ENCODE data around the gene AIFM3. TPM values are rescaled to one million over a fixed set of nuclear protein-coding genes. Genes with fewer than 3 reads are reported as not detected.
"Not testable (repeated sequence)": the region's sequence is repeated elsewhere in the genome, so short reads cannot be mapped to it uniquely, and the experiment has no call there.

AIFM3 gene
- total RNA-seq, 1 donor from 2014 or later: 0.47 TPM

DNA sequence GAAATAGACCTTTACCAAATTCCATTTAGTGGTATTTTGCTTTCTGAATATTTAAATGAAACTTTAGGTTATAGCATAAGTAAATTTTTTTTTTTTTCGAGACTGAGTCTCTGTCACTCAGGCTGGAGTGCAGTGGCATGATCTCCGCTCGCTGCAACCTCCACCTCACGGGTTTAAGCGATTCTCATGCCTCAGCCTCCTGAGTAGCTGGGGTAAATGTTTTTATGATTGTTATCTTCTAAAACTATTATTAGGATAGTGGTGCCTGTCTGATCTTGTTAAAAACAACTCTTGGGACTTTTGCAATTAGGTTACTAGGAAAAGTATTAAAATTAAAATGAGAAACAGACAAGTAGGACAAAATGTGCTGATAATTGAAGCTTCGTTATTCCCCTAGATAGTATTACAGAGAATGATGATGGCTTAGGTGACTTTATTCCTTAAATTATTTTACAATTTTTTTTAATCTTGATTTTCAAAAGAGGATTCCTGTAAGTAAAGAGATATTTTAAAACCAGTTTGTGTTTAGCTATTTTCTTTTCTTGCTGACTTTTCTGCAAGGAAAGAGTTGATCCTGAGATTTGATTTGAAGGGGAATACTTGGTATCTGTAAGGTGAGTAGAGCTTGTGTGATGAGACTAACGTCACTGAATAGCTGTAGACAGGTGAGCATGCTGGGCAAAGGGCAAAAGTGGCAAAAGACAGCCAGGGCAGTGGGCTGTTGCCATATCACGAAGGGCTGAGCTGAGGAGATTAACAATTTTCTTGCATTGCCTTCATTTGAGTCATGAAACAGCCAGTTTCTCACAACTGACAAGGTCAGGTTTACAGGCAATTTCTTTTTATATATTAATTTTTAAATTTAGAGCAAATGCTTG is 29.0 kb upstream of the AIFM3 start:
- peak; percentile 5 for DNase-seq (ENCODE audit: low spot score)
- Mint-ChIP-seq H3K4me1 (ENCODE audit: low read depth) (peaks cover 45% of the 10 kb centered on the region), H3K36me3 (ENCODE audit: low read depth) (peaks cover 9% of the 10 kb centered on the region), H3K27ac (ENCODE audit: unreplicated experiment) (peak overlapping the region; percentile 27), H3K9me3 (ENCODE audit: low read depth) (no peaks in the 10 kb centered on the region), H3K27me3 (ENCODE audit: low read depth) (no peaks in the 10 kb centered on the region), H3K4me3 (ENCODE audit: unreplicated experiment) (no peak overlapping the region)
- no peak for TF ChIP-seq CTCF (IDR thresholded peaks at IDR 0.05)

- not testable (repeated sequence) for H3K4me3 Mint-ChIP-seq (ENCODE audit: unreplicated experiment)
Observed at GRCh38 chr22:20939457-20940185, 27.4 kb upstream of the AIFM3 start.

DNA sequence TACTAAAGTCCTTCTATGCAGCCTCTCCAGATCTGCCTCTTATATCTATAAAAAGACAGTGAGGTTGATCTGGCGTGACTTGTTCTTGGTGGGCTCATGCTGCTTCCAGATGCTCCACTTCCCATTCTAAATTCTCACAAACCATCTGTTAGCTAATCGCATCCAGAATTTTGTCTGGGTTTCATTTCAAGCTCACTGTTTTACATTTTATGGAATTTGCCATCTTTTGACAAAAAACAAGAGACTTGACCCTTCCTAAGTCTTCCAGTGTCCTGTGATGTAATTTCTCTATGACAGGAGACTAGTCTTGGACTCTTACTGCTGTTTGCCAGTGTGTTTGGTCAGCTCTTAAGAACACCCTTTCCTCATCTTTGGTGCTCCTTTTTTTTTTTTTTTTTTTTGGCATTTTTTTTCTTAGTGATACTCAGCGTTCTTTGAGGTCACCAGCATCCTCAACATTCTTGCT is 26.8 kb upstream of the AIFM3 start:
- peaks cover 52% of the 10 kb centered on the region for H3K4me1 Mint-ChIP-seq (ENCODE audit: low read depth)
- TF ChIP-seq CTCF (IDR thresholded peaks at IDR 0.05): no peak

More at GRCh38 chr22:20939457-20940185, 27.4 kb upstream of the AIFM3 start:
- not testable (repeated sequence) for H3K27ac Mint-ChIP-seq (ENCODE audit: unreplicated experiment); H3K27me3 Mint-ChIP-seq (ENCODE audit: low read depth); H3K36me3 Mint-ChIP-seq (ENCODE audit: low read depth); H3K9me3 Mint-ChIP-seq (ENCODE audit: low read depth)
- peak; percentile 22 for DNase-seq (ENCODE audit: low spot score)
- H3K4me1 Mint-ChIP-seq (ENCODE audit: low read depth): peaks cover 50% of the 10 kb centered on the region

DNA sequence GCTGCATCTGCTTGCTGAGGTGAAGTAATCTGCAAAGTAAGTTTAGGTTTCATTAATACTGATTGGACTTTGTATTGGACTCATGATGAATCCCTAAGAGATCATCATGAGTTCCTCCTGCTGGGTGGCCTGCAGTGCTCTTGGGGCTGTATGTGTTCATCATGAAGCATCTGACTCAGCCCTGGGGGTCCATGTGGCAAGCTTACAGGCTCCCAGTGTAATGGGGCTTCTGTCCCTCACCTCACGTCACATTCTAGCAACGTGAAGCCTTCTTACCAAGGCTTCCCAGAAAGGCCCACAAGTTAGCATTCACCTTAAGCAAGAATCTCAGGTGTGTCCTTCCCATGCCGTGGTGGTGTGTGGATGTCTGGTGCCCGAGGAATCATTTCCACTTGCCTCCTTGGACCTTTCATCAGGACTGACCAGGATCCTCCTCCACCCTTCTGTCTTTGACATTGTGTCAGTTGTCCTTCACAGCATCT is 26.1 kb upstream of the AIFM3 start:
- DNase-seq (ENCODE audit: low spot score): peak; percentile 26
- TF ChIP-seq CTCF (IDR thresholded peaks at IDR 0.05): no peak
- Mint-ChIP-seq H3K4me1 (ENCODE audit: low read depth) (peaks cover 59% of the 10 kb centered on the region), H3K27me3 (ENCODE audit: low read depth) (no peaks in the 10 kb centered on the region), H3K27ac (ENCODE audit: unreplicated experiment) (no peak overlapping the region), H3K4me3 (ENCODE audit: unreplicated experiment) (no peak overlapping the region), H3K9me3 (ENCODE audit: low read depth) (no peaks in the 10 kb centered on the region), H3K36me3 (ENCODE audit: low read depth) (peaks cover 5% of the 10 kb centered on the region)

More for the DNA sequence above, 26.8 kb upstream of the AIFM3 start:
- Mint-ChIP-seq H3K27me3 (ENCODE audit: low read depth) (no peaks in the 10 kb centered on the region), H3K27ac (ENCODE audit: unreplicated experiment) (no peak overlapping the region), H3K36me3 (ENCODE audit: low read depth) (peaks cover 5% of the 10 kb centered on the region), H3K4me3 (ENCODE audit: unreplicated experiment) (no peak overlapping the region), H3K9me3 (ENCODE audit: low read depth) (no peaks in the 10 kb centered on the region)
- no peak for DNase-seq (ENCODE audit: low spot score)

DNA sequence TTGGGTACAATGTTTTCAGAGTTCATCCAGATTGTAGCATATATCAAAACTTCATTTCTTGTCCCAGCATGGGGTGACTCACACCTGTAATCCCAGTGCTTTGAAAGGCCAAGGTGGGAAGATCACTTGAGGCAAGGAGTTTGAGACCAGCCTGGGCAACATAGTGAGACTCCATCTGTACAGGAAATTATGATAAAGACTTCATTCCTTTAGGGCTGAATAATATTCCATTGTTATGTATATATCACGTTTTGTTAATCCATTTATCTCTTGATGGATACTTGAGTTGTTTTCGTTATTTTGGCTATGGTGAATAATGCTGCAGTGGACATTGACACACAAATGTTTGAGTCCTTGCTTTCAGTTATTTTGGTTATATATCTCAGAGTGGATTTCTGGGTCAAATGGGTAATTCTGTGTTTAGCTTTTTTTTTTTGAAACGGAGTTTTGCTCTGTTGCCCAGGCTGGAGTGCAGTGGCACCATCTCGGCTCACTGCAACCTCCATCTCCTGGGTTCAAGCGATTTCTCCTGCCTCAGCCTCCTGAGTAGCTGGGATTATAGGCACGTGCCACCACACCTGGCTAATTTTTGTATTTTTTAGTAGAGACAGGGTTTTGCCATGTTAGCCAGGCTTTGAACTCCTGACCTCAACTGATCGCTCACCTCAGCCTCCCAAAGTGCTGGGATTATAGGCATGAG is 24.7 kb upstream of the AIFM3 start:
- H3K4me1 Mint-ChIP-seq (ENCODE audit: low read depth): peaks cover 64% of the 10 kb centered on the region
- not testable (repeated sequence) for H3K27me3 Mint-ChIP-seq (ENCODE audit: low read depth); DNase-seq (ENCODE audit: low spot score); H3K27ac Mint-ChIP-seq (ENCODE audit: unreplicated experiment); H3K36me3 Mint-ChIP-seq (ENCODE audit: low read depth); H3K4me3 Mint-ChIP-seq (ENCODE audit: unreplicated experiment); H3K9me3 Mint-ChIP-seq (ENCODE audit: low read depth)
